ENCODE measurements around the gene SFR1.

- TF ChIP-seq POLR2A (IDR thresholded peaks at IDR 0.05; ENCODE audit: low read length): no peak
- no peak for TF ChIP-seq GATA1 (IDR thresholded peaks at IDR 0.05; ENCODE audit: low read depth, low read length)
These were observed 20.1 kb upstream of the SFR1 start for GRCh38 chr10:104101902-104102301.

Data from erythroblast (primary cell).